ENCODE measurements around the gene CCDC12.

The CCDC12 gene

GRCh38 chr3:47007001-47007400 is 30.5 kb upstream of the CCDC12 start:
- TF ChIP-seq BACH2 (CRISPR knock-in tag; IDR thresholded peaks at IDR 0.05; ENCODE audit: borderline replicate concordance) (no peak), TCF4 (CRISPR knock-in tag; IDR thresholded peaks at IDR 0.05; ENCODE audit: borderline replicate concordance) (no peak), TSHZ2 (CRISPR knock-in tag; IDR thresholded peaks at IDR 0.05) (no peak), ZFP30 (CRISPR knock-in tag; IDR thresholded peaks at IDR 0.05) (no peak), RARB (CRISPR knock-in tag; IDR thresholded peaks at IDR 0.05) (no peak), CSDC2 (CRISPR knock-in tag; IDR thresholded peaks at IDR 0.05) (no peak), ARNTL (CRISPR knock-in tag; IDR thresholded peaks at IDR 0.05; ENCODE audit: borderline replicate concordance, low read depth) (no peak), ZC3H10 (CRISPR knock-in tag; IDR thresholded peaks at IDR 0.05) (no peak), OSR1 (CRISPR knock-in tag; IDR thresholded peaks at IDR 0.05) (no peak)
- ATAC-seq, result no peak

- no peak for ATAC-seq
- no peak for TF ChIP-seq ESRRG (CRISPR knock-in tag; IDR thresholded peaks at IDR 0.05)
- no peak for TF ChIP-seq OSR1 (CRISPR knock-in tag; IDR thresholded peaks at IDR 0.05)
- no peak for TF ChIP-seq SNAI2 (CRISPR knock-in tag; IDR thresholded peaks at IDR 0.05)
- no peak for TF ChIP-seq ARNTL (CRISPR knock-in tag; IDR thresholded peaks at IDR 0.05; ENCODE audit: borderline replicate concordance, low read depth)
- no peak for TF ChIP-seq ISL1 (CRISPR knock-in tag; IDR thresholded peaks at IDR 0.05)
- no peak for TF ChIP-seq POU6F1 (CRISPR knock-in tag; IDR thresholded peaks at IDR 0.05; ENCODE audit: borderline replicate concordance, low read depth)
- no peak for TF ChIP-seq ZFP30 (CRISPR knock-in tag; IDR thresholded peaks at IDR 0.05)
- no peak for TF ChIP-seq BACH2 (CRISPR knock-in tag; IDR thresholded peaks at IDR 0.05; ENCODE audit: borderline replicate concordance)
- no peak for TF ChIP-seq ZC3H10 (CRISPR knock-in tag; IDR thresholded peaks at IDR 0.05)
- no peak for TF ChIP-seq GLIS3 (CRISPR knock-in tag; IDR thresholded peaks at IDR 0.05)
- TF ChIP-seq ZNF565 (CRISPR knock-in tag; conservative IDR thresholded peaks at IDR 0.05; ENCODE audit: low read depth), result no peak
- TF ChIP-seq PATZ1 (CRISPR knock-in tag; IDR thresholded peaks at IDR 0.05; ENCODE audit: borderline replicate concordance), result no peak
- no peak for TF ChIP-seq ZFP3 (CRISPR knock-in tag; IDR thresholded peaks at IDR 0.05)
- TF ChIP-seq TSHZ2 (CRISPR knock-in tag; IDR thresholded peaks at IDR 0.05), result no peak
Measured at GRCh38 chr3:47006145-47006651, 29.7 kb upstream of the CCDC12 start.

GRCh38 chr3:47005212-47006144 is 28.9 kb upstream of the CCDC12 start:
- ATAC-seq, result no peak
- TF ChIP-seq RARB (CRISPR knock-in tag; IDR thresholded peaks at IDR 0.05), result no peak
- no peak for TF ChIP-seq SNAI2 (CRISPR knock-in tag; IDR thresholded peaks at IDR 0.05)
- TF ChIP-seq BACH2 (CRISPR knock-in tag; IDR thresholded peaks at IDR 0.05; ENCODE audit: borderline replicate concordance), result no peak
- TF ChIP-seq CSDC2 (CRISPR knock-in tag; IDR thresholded peaks at IDR 0.05), result no peak
- TF ChIP-seq OSR1 (CRISPR knock-in tag; IDR thresholded peaks at IDR 0.05), result no peak
- TF ChIP-seq ZNF8 (CRISPR knock-in tag; IDR thresholded peaks at IDR 0.05), result no peak
- TF ChIP-seq ISL1 (CRISPR knock-in tag; IDR thresholded peaks at IDR 0.05), result no peak
- TF ChIP-seq POU6F1 (CRISPR knock-in tag; IDR thresholded peaks at IDR 0.05; ENCODE audit: borderline replicate concordance, low read depth), result no peak
- no peak for TF ChIP-seq ZFP30 (CRISPR knock-in tag; IDR thresholded peaks at IDR 0.05)
- TF ChIP-seq ZC3H10 (CRISPR knock-in tag; IDR thresholded peaks at IDR 0.05), result no peak
- TF ChIP-seq ZFP3 (CRISPR knock-in tag; IDR thresholded peaks at IDR 0.05), result no peak
- no peak for TF ChIP-seq ESRRG (CRISPR knock-in tag; IDR thresholded peaks at IDR 0.05)
- no peak for TF ChIP-seq CREB5 (CRISPR knock-in tag; IDR thresholded peaks at IDR 0.05; ENCODE audit: low read depth)
- TF ChIP-seq PATZ1 (CRISPR knock-in tag; IDR thresholded peaks at IDR 0.05; ENCODE audit: borderline replicate concordance), result no peak

All from SK-N-SH treated with all-trans-retinoic acid at 6 μM for 48 hours (cell line).